Spleen (tissue), 11 donors: ENCODE data around the gene LRP1B. TPM values are rescaled to one million over a fixed set of nuclear protein-coding genes. Genes with fewer than 3 reads are reported as not detected.

Source experiments
- DNase-seq: peaks from one replicate; pipeline ENCODE4 v3.0.0-alpha.2; 2020
- H3K27ac ChIP-seq, 8 donors: fragments of 200-600 bp; sonication (generic) in 7 of 8; 1 replicate in 4 of 8; 2 replicates in 4 of 8; pipeline versions ENCODE4 v1.5.0 to v1.8.0; 2016 to 2021; ENCODE audit warnings: inconsistent platforms in 4 of 8, mild to moderate bottlenecking in 4 of 8, moderate library complexity in 1 of 8
- H3K27me3 ChIP-seq, 7 donors: fragments of 200-600 bp; sonication (generic) in 6 of 7; replicated peaks in 1 of 7; 1 replicate in 4 of 7; 2 replicates in 3 of 7; pipeline versions ENCODE4 v1.5.0 to v1.8.0; 2016 to 2021; ENCODE audit warnings: inconsistent platforms in 3 of 7, mild to moderate bottlenecking in 1 of 7
- H3K36me3 ChIP-seq, 6 donors: fragments of 200-600 bp; sonication (generic) in 5 of 6; 1 replicate in 4 of 6; 2 replicates in 2 of 6; pipeline versions ENCODE4 v1.5.0 to v1.8.0; 2016 to 2021; ENCODE audit warnings: inconsistent platforms in 2 of 6
- H3K4me1 ChIP-seq, 6 donors: fragments of 200-600 bp; sonication (generic) in 5 of 6; 1 replicate in 3 of 6; 2 replicates in 3 of 6; pipeline versions ENCODE4 v1.5.0 to v1.8.0; 2016 to 2021; ENCODE audit warnings: inconsistent platforms in 3 of 6
- H3K4me3 ChIP-seq, 8 donors: fragments of 200-600 bp; sonication (generic) in 7 of 8; 1 replicate in 4 of 8; 2 replicates in 4 of 8; pipeline versions ENCODE4 v1.5.0 to v1.8.0; 2016 to 2021; ENCODE audit warnings: inconsistent platforms in 4 of 8, mild to moderate bottlenecking in 4 of 8, moderate library complexity in 2 of 8
- H3K9me3 ChIP-seq, 8 donors: fragments of 200-600 bp; sonication (generic) in 7 of 8; 1 replicate in 4 of 8; 2 replicates in 4 of 8; pipeline versions ENCODE4 v1.5.0 to v1.8.0; 2016 to 2021; ENCODE audit warnings: inconsistent platforms in 4 of 8
- CTCF ChIP-seq, 11 experiments: fragments of 200-600 bp in 7 of 11; fragments of 450-650 bp in 4 of 11; sonication (generic) in 4 of 11; IDR thresholded peaks in 8 of 11; conservative IDR thresholded peaks in 3 of 11; 1 replicate in 7 of 11; 2 replicates in 4 of 11; pipeline versions ENCODE4 v1.4.0 to v1.8.0; 2016 to 2021; ENCODE audit warnings: antibody characterized with exemption in 11 of 11, inconsistent platforms in 4 of 11, mild to moderate bottlenecking in 1 of 11
- POLR2A ChIP-seq, 3 donors: fragments of 450-650 bp; IDR thresholded peaks; one replicate each; pipeline ENCODE4 v1.5.1; 2017; ENCODE audit warnings: antibody characterized with exemption in 3 of 3, mild to moderate bottlenecking in 1 of 3
- POLR2AphosphoS5 ChIP-seq, 3 donors: sonication (generic); formaldehyde crosslinking; IDR thresholded peaks; one replicate each; pipeline ENCODE4 v1.5.1; 2017; ENCODE audit warnings: antibody characterized with exemption in 3 of 3
- WGBS, 5 donors: extraction: QIAGEN DNeasy Blood & Tissue Kit in 3 of 5; methylation state at CpG; one replicate each; pipeline versions ENCODE4 v1.1.5 to v1.1.7; 2013 to 2018; 5-methylcytosine and 5-hydroxymethylcytosine counted together
- intact Hi-C: fragments of 100-400 bp; cut with DNase I; formaldehyde crosslinking; loops from one replicate; pipeline ENCODE4 v1.15.0; 2023; ENCODE audit warnings: low total_unique reads
- polyA plus RNA-seq, 3 donors: library from polyadenylated mRNA; stranded (reverse); fragments of 200-250 nt; gene quantifications; one replicate each; pipeline ENCODE4 v1.2.1, GENCODE V29; 2013
- total RNA-seq, 7 donors: library from RNA; depleted of rRNA in 3 of 7; stranded (reverse); fragments of >200 nt in 3 of 7; fragmentation: NEBNext Ultra II Directional in 4 of 7; extraction: Animal tissue kit (Norgen Biotek cat#: 25700) in 4 of 7; gene quantifications; one replicate each; pipeline versions ENCODE4 v1.1.0 to v1.2.1, GENCODE V29; 2016 to 2021
- donor health status: healthy with polysubstance abuse.
- donor health status: DM: no; HTN: no; CAD: no; lungs with moderate emphysema.
- donor health status: DM: no; HTN: no; CAD: no.
- donor health status: Bipolar disorder and iron deficiency.
- donor health status: healthy.
- donor health status: DM: no; HTN: no; CAD: no.
- donor health status: DM: yes; HTN: yes; CAD: no.

Gene LRP1B
- total and polyA plus RNA-seq, 10 donors = 0.02 to 0.85 (median 0.08) TPM; not detected in 2

- intact Hi-C loops = no loop called here
- Histone ChIP-seq H3K27me3 (no peaks in the 10 kb centered on the region), H3K9me3 (no peaks in the 10 kb centered on the region), H3K4me3 (no peak overlapping the region), H3K4me1 (no peaks in the 10 kb centered on the region), H3K27ac (no peak overlapping the region), H3K36me3 (no peaks in the 10 kb centered on the region)
- DNase-seq = no peak
- TF ChIP-seq POLR2A (IDR thresholded peaks at IDR 0.05) (no peak), POLR2AphosphoS5 (IDR thresholded peaks at IDR 0.05) (no peak), CTCF (IDR thresholded peaks at IDR 0.05 in 8 of 11, conservative IDR thresholded peaks at IDR 0.05 in 3 of 11) (no peak)
- 28 to 35% (median 30%) methylated on average over 4 of the region's 4 CpGs for WGBS, 5 donors
Measured at GRCh38 chr2:141058556-141058955, 1072.3 kb downstream of the LRP1B start.

DNA sequence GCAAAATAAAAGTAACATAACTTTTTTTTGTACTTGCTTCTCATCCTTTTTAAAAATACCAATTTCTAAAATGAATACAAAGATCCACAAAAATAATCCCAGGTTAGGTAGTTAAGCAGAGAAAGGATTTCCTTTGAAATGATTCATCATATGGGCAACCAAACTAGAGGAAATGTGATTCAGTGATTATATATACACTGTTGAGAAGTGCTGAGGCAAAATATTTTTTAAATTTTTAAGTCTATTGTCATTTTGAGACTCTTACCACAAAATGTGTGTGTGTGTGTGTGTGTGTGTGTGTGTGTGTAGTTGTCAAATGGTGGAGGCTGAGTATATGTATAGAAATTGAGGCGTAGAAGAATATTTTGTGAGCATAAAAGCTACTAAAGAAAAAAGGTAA, 1075.3 kb downstream of the LRP1B start:
- Histone ChIP-seq H3K4me1 (no peaks in the 10 kb centered on the region), H3K27me3 (no peaks in the 10 kb centered on the region), H3K9me3 (peaks cover 0 to 13% (median 7%) of the 10 kb centered on the region in 8 donors), H3K36me3 (no peaks in the 10 kb centered on the region), H3K27ac (no peak overlapping the region), H3K4me3 (no peak overlapping the region)
- no peak for DNase-seq
- no peak for TF ChIP-seq POLR2A (IDR thresholded peaks at IDR 0.05)
- TF ChIP-seq POLR2AphosphoS5 (IDR thresholded peaks at IDR 0.05) = no peak
- no peak for TF ChIP-seq CTCF (IDR thresholded peaks at IDR 0.05 in 8 of 11, conservative IDR thresholded peaks at IDR 0.05 in 3 of 11)
- intact Hi-C loops = no loop called here
- 85 to 97% (median 90%) methylated on average over 1 of the region's 1 CpG for WGBS, 5 donors

GRCh38 chr2:141048951-141049350, 1081.9 kb downstream of the LRP1B start:
- Histone ChIP-seq H3K27ac (no peak overlapping the region), H3K27me3 (no peaks in the 10 kb centered on the region), H3K4me1 (no peaks in the 10 kb centered on the region), H3K4me3 (no peak overlapping the region), H3K36me3 (no peaks in the 10 kb centered on the region), H3K9me3 (peaks cover 0 to 18% (median 8%) of the 10 kb centered on the region in 8 donors)
- no peak for DNase-seq
- no peak for TF ChIP-seq CTCF (IDR thresholded peaks at IDR 0.05 in 8 of 11, conservative IDR thresholded peaks at IDR 0.05 in 3 of 11)
- no peak for TF ChIP-seq POLR2A (IDR thresholded peaks at IDR 0.05)
- TF ChIP-seq POLR2AphosphoS5 (IDR thresholded peaks at IDR 0.05) = no peak
- WGBS, 5 donors = 82 to 88% (median 83%) methylated on average over 6 of the region's 6 CpGs
- intact Hi-C loops = no loop called here

GRCh38 chr2:141041281-141041680, 1089.5 kb downstream of the LRP1B start:
- H3K27me3 ChIP-seq = no peaks in the 10 kb centered on the region
- no peaks in the 10 kb centered on the region for H3K36me3 ChIP-seq
- H3K27ac ChIP-seq = no peak overlapping the region
- DNase-seq = no peak
- H3K4me1 ChIP-seq = no peaks in the 10 kb centered on the region
- no peak overlapping the region for H3K4me3 ChIP-seq
- peaks cover 0 to 12% (median 0%) of the 10 kb centered on the region in 8 donors for H3K9me3 ChIP-seq
- intact Hi-C loops = no loop called here
- WGBS, 5 donors = 69 to 83% (median 78%) methylated on average over 1 of the region's 1 CpG
- TF ChIP-seq POLR2A (IDR thresholded peaks at IDR 0.05) (no peak), POLR2AphosphoS5 (IDR thresholded peaks at IDR 0.05) (no peak), CTCF (IDR thresholded peaks at IDR 0.05 in 8 of 11, conservative IDR thresholded peaks at IDR 0.05 in 3 of 11) (no peak)
